IMR-90 (cell line): ENCODE measurements around the gene SIAH3.

Source experiments
- CEBPB ChIP-seq: IDR thresholded peaks from 2 replicates; pipeline ENCODE4 v1.6.1; 2012; ENCODE audit warnings: low read depth, low read length, improper control_type of control experiment
- CTCF ChIP-seq: conservative IDR thresholded peaks from 2 replicates; pipeline ENCODE4 v1.5.1; 2012; ENCODE audit warnings: mild to moderate bottlenecking, low read depth, low read length, improper control_type of control experiment
- POLR2A ChIP-seq: IDR thresholded peaks from 2 replicates; pipeline ENCODE4 v1.6.1; 2012; ENCODE audit warnings: mild to moderate bottlenecking, low read depth, low read length
- USF2 ChIP-seq: fragments of 150-350 bp; IDR thresholded peaks from 2 replicates; pipeline ENCODE4 v1.6.1; 2017; ENCODE audit warnings: mild to moderate bottlenecking, antibody characterized with exemption, low read length, low read depth

DNA sequence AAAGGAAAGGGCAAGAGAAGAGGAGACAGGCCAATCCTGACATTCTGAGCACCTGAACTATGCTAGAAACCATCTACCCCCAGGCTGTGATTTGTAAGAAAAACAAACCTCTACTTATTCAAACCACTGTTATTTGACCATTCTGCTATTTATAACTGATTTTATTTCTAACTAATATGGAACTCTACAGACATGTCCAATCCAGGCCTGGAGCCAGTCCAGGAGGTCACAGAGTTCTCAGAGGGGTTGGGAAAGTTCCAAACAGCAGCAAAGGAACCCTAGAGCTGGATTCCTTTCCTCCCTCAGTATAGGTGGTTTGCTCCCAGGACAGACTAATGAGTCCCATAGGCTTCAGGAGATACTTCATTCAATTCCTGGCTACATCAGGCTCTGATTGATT, 24.2 kb downstream of the SIAH3 start:
- TF ChIP-seq CTCF (no peak), POLR2A (no peak), USF2 (no peak), CEBPB (no peak)
